ENCODE measurements around the gene USP2.

DNA sequence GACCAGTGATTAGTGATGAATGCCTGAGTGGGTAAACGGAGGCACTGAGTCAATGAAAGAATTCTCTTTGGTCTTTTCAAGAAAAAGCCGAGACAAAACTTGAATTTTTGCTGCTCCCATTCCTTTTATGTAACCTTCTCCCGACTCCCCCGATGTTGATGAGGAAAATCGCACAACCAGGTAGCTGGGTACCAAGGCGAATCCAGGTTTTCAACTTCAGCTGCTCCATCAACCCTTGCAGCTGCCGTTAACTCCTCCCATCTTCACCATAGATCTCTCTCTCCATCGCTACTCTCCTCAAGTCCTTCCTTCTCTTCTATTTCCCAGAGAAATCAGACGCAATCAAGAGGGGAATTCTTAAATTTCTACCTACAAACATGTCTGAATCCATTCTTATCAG is 611 bp upstream of the USP2 start:
- TF ChIP-seq, protein P1, sequence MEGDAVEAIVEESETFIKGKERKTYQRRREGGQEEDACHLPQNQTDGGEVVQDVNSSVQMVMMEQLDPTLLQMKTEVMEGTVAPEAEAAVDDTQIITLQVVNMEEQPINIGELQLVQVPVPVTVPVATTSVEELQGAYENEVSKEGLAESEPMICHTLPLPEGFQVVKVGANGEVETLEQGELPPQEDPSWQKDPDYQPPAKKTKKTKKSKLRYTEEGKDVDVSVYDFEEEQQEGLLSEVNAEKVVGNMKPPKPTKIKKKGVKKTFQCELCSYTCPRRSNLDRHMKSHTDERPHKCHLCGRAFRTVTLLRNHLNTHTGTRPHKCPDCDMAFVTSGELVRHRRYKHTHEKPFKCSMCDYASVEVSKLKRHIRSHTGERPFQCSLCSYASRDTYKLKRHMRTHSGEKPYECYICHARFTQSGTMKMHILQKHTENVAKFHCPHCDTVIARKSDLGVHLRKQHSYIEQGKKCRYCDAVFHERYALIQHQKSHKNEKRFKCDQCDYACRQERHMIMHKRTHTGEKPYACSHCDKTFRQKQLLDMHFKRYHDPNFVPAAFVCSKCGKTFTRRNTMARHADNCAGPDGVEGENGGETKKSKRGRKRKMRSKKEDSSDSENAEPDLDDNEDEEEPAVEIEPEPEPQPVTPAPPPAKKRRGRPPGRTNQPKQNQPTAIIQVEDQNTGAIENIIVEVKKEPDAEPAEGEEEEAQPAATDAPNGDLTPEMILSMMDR (IDR thresholded peaks at IDR 0.05), result no peak
- TF ChIP-seq POLR2A (IDR thresholded peaks at IDR 0.05), result no peak
